Natural killer cell (primary cell): ENCODE data around the gene BICC1. TPM values are rescaled to one million over a fixed set of nuclear protein-coding genes. Genes with fewer than 3 reads are reported as not detected.
A peak's percentile ranks its signal among the peaks of the same experiment; 100 is the strongest.

ENCODE experiments used
- ATAC-seq, 3 donors: fragments of 150-1000 bp in 2 of 3; fragments of 200-7000 bp in 1 of 3; cut with Tn5 transposase; 1 replicate in 1 of 3; 2 replicates in 2 of 3; pipeline ENCODE4 v1.10.0; 2021; ENCODE audit warnings: mild to moderate bottlenecking in 2 of 3, moderate library complexity in 2 of 3
- DNase-seq, 2 donors: peaks; one replicate each; pipeline versions ENCODE4 v3.0.0 to v3.0.0-alpha.2; 2013 to 2021; ENCODE audit warnings: mixed read lengths in 1 of 2
- H3K27ac ChIP-seq: one replicate; pipeline ENCODE4 v1.5.1; 2013; ENCODE audit warnings: mild to moderate bottlenecking, low read length
- H3K27me3 ChIP-seq: one replicate; pipeline ENCODE4 v1.6.1; 2013; ENCODE audit warnings: low read length; ENCODE audit not compliant: control insufficient read depth, insufficient read depth
- H3K36me3 ChIP-seq: one replicate; pipeline ENCODE4 v1.6.1; 2013; ENCODE audit warnings: low read length; ENCODE audit not compliant: control insufficient read depth, insufficient read depth
- H3K4me1 ChIP-seq: one replicate; pipeline ENCODE4 v1.6.1; 2013; ENCODE audit warnings: low read length; ENCODE audit not compliant: control insufficient read depth, insufficient read depth
- H3K4me3 ChIP-seq: one replicate; pipeline ENCODE4 v1.5.1; 2013; ENCODE audit warnings: low read length
- H3K9me3 ChIP-seq: one replicate; pipeline ENCODE4 v1.6.1; 2013; ENCODE audit warnings: low read length; ENCODE audit not compliant: control insufficient read depth, insufficient read depth
- H3K27ac Mint-ChIP-seq, 2 donors: one replicate each; pipeline ENCODE4 v1.8.0; 2022; ENCODE audit warnings: mild to moderate bottlenecking in 2 of 2, mixed read lengths in 2 of 2, moderate library complexity in 1 of 2
- H3K27me3 Mint-ChIP-seq, 2 donors: one replicate each; pipeline ENCODE4 v1.8.0; 2022; ENCODE audit warnings: low read depth in 2 of 2, mixed read lengths in 2 of 2
- H3K36me3 Mint-ChIP-seq: one replicate; pipeline ENCODE4 v1.8.0; 2022; ENCODE audit warnings: mixed read lengths
- H3K4me1 Mint-ChIP-seq, 2 donors: one replicate each; pipeline ENCODE4 v1.8.0; 2022; ENCODE audit warnings: mixed read lengths in 2 of 2
- H3K4me3 Mint-ChIP-seq: one replicate; pipeline ENCODE4 v1.8.0; 2022; ENCODE audit warnings: mild to moderate bottlenecking, moderate library complexity, mixed read lengths
- H3K9me3 Mint-ChIP-seq, 2 donors: one replicate each; pipeline ENCODE4 v1.8.0; 2022; ENCODE audit warnings: mixed read lengths in 2 of 2
- WGBS: methylation state at CpG from one replicate; pipeline ENCODE4 v1.1.7; 2013; ENCODE audit warnings: missing lambda C conversion rate; ENCODE audit not compliant: insufficient coverage; 5-methylcytosine and 5-hydroxymethylcytosine counted together
- intact Hi-C: fragments of 100-400 bp; cut with micrococcal nuclease; formaldehyde crosslinking; loops from one replicate; pipeline ENCODE4 v1.14.2; 2022
- total RNA-seq, 4 donors: library from RNA; stranded (reverse); fragments of 120-200 nt in 1 of 4; gene quantifications; one replicate each; pipeline versions ENCODE4 v1.2.3 to v1.2.4, GENCODE V29; 2013 to 2022
- TF ChIP-seq, protein P1 (sequence below): fragments of 200-600 bp; IDR thresholded peaks from one replicate; pipeline ENCODE4 v1.8.0; 2022; ENCODE audit warnings: antibody characterized with exemption

The BICC1 gene
- total RNA-seq, 3 donors from 2014 or later (not counting 1 experiment from before 2014, with no cell fraction given) = 0.14 TPM; not detected in 2

- H3K9me3 Mint-ChIP-seq = no peaks in the 10 kb centered on the region
- intact Hi-C loops = no loop called here
- Histone ChIP-seq H3K9me3 (no peaks in the 10 kb centered on the region), H3K4me3 (no peak overlapping the region), H3K27me3 (no peaks in the 10 kb centered on the region), H3K27ac (no peak overlapping the region), H3K4me1 (no peaks in the 10 kb centered on the region), H3K36me3 (no peaks in the 10 kb centered on the region)
- 67% methylated on average over 1 of the region's 1 CpG for WGBS
- peaks cover 5 to 18% of the 10 kb centered on the region in 2 donors for H3K4me1 Mint-ChIP-seq
- H3K27ac Mint-ChIP-seq = no peak overlapping the region
- DNase-seq (no peak), ATAC-seq (no peak)
- TF ChIP-seq, protein P1, sequence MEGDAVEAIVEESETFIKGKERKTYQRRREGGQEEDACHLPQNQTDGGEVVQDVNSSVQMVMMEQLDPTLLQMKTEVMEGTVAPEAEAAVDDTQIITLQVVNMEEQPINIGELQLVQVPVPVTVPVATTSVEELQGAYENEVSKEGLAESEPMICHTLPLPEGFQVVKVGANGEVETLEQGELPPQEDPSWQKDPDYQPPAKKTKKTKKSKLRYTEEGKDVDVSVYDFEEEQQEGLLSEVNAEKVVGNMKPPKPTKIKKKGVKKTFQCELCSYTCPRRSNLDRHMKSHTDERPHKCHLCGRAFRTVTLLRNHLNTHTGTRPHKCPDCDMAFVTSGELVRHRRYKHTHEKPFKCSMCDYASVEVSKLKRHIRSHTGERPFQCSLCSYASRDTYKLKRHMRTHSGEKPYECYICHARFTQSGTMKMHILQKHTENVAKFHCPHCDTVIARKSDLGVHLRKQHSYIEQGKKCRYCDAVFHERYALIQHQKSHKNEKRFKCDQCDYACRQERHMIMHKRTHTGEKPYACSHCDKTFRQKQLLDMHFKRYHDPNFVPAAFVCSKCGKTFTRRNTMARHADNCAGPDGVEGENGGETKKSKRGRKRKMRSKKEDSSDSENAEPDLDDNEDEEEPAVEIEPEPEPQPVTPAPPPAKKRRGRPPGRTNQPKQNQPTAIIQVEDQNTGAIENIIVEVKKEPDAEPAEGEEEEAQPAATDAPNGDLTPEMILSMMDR = no peak
- no peaks in the 10 kb centered on the region for H3K27me3 Mint-ChIP-seq
- H3K36me3 Mint-ChIP-seq = no peaks in the 10 kb centered on the region
- no peak overlapping the region for H3K4me3 Mint-ChIP-seq
Observed at GRCh38 chr10:58818900-58819299, 306.2 kb downstream of the BICC1 start.

GRCh38 chr10:58820386-58820785 lies 307.7 kb downstream of the BICC1 start:
- TF ChIP-seq, protein P1 = no peak
- Histone ChIP-seq H3K9me3 (no peaks in the 10 kb centered on the region), H3K27me3 (no peaks in the 10 kb centered on the region), H3K36me3 (no peaks in the 10 kb centered on the region), H3K4me3 (no peak overlapping the region), H3K4me1 (no peaks in the 10 kb centered on the region), H3K27ac (no peak overlapping the region)
- intact Hi-C loops = no loop called here
- Mint-ChIP-seq H3K27me3 (no peaks in the 10 kb centered on the region), H3K27ac (peak overlapping the region in 1 of 2 donors; percentile 56), H3K4me3 (peak overlapping the region; percentile 37), H3K9me3 (no peaks in the 10 kb centered on the region), H3K4me1 (peaks cover 5 to 18% of the 10 kb centered on the region in 2 donors), H3K36me3 (no peaks in the 10 kb centered on the region)
- DNase-seq (no peak), ATAC-seq (peak in 1 of 3 donors; percentile 74)
- WGBS = no CpG with 5 or more reads among the region's 1 CpG

DNA sequence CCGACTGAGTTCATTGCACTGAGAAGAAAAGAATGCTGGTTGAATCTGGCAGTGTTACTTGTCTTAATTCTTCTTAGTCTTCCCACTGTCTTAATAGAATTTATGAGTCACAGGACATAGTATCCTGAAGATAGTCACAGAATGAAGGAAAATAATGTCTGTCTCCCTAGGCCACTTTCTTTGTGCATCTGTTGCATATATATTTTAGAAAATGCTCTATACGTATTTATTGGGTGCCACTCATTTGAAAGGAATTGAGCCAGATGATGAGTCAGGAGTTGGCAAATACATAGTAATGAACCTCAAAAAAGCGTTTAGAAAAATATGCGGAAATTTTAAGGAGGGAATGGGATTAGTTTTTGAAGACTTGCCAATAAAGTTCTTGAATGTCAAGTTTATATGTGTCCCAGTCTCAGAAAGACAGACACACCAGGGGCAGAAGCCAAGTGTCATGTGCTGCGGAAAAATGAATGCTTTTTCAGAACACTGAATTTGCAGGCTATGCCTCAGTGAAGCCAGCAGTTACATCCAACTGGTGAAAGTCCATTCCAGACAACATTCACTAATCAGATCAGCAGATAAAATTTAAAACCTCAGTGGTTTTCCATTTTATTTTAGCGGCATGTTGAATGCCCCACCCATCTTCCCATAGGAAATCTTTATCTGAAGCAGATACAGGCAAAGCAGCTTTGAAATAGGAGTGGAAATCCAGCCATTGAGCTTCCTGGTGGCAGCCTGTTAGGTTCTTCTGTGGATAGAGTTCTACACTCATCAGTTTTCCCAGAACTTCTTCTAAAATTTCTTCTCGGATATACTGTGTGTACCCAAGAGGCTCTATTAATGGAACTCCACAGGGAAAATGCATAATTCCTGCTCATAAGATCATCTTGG lies 308.4 kb downstream of the BICC1 start:
- intact Hi-C loops = no loop called here
- no peaks in the 10 kb centered on the region for H3K4me1 ChIP-seq
- no peaks in the 10 kb centered on the region for H3K27me3 ChIP-seq
- Mint-ChIP-seq H3K4me1 (peaks cover 5 to 18% of the 10 kb centered on the region in 2 donors), H3K4me3 (no peak overlapping the region), H3K27ac (peak overlapping the region in 1 of 2 donors; percentile 56), H3K27me3 (no peaks in the 10 kb centered on the region), H3K36me3 (no peaks in the 10 kb centered on the region), H3K9me3 (no peaks in the 10 kb centered on the region)
- H3K36me3 ChIP-seq = no peaks in the 10 kb centered on the region
- H3K27ac ChIP-seq = no peak overlapping the region
- no peak for ATAC-seq
- WGBS = 91% methylated on average over 7 of the region's 7 CpGs
- no peak for DNase-seq
- no peak overlapping the region for H3K4me3 ChIP-seq
- no peaks in the 10 kb centered on the region for H3K9me3 ChIP-seq
- TF ChIP-seq, protein P1 = no peak

DNA sequence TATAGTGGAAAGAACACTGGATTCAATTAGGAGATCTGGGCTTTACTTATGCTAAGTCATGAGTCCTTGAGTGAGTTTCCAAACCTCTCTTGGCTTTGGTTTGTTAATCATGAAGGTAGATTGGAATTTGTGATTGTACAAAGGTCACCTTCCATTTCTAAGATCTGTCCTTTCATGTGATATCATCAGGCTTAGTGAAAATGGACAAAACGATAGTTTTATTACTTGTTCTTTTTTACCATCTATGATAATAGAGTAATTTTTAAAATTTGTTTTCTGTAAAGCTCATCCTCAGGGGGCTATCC lies 309.0 kb downstream of the BICC1 start:
- no peak overlapping the region for H3K4me3 Mint-ChIP-seq
- H3K9me3 Mint-ChIP-seq = no peaks in the 10 kb centered on the region
- TF ChIP-seq, protein P1 = no peak
- no peak for ATAC-seq
- no CpG with 5 or more reads among the region's 1 CpG for WGBS
- no peak overlapping the region for H3K27ac Mint-ChIP-seq
- peaks cover 5 to 18% of the 10 kb centered on the region in 2 donors for H3K4me1 Mint-ChIP-seq
- H3K36me3 Mint-ChIP-seq = no peaks in the 10 kb centered on the region
- Histone ChIP-seq H3K9me3 (no peaks in the 10 kb centered on the region), H3K36me3 (no peaks in the 10 kb centered on the region), H3K27me3 (no peaks in the 10 kb centered on the region), H3K4me1 (no peaks in the 10 kb centered on the region), H3K27ac (no peak overlapping the region), H3K4me3 (no peak overlapping the region)
- intact Hi-C loops = no loop called here
- DNase-seq = no peak
- H3K27me3 Mint-ChIP-seq = no peaks in the 10 kb centered on the region
